LNCaP clone FGC (cell line): ENCODE data around the gene STXBP4.

Source experiments
- DNase-seq: peaks from one replicate; pipeline ENCODE4 v3.0.0-alpha.2; 2011; ENCODE audit warnings: low read depth
- H3K4me3 ChIP-seq: 2 replicates; pipeline ENCODE4 v1.5.1; 2011; ENCODE audit warnings: mild to moderate bottlenecking, low read depth, low read length, control low read depth
- CTCF ChIP-seq: IDR thresholded peaks from 2 replicates; pipeline ENCODE4 v1.5.1; 2012; ENCODE audit warnings: mild to moderate bottlenecking; ENCODE audit not compliant: control insufficient read depth, insufficient read depth; ENCODE audit errors: extremely low read depth

Gene STXBP4

GRCh38 chr17:55155856-55156560, 187.4 kb downstream of the STXBP4 start:
- no peak for TF ChIP-seq CTCF
- DNase-seq = peak; percentile 63
- no peak overlapping the region for H3K4me3 ChIP-seq

DNA sequence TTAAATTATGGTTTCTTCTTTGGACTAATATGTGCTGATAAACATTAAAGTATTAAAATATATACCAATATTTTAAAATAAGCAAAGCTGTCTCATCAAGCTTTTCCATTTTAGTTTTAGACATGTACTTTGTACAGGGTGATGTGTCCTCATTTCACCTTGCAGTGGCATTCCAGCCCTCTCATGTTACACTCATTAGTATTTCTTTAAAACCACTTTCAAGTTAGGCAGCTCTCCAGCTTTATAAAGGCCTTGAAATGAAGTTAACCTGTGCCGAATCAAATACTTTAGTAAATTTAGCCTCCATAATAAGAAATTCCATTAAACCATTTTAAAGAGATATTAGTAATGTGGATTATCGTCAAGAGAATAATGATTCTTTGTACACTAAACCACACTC, 188.6 kb downstream of the STXBP4 start:
- no peak overlapping the region for H3K4me3 ChIP-seq
- TF ChIP-seq CTCF = no peak
- DNase-seq = no peak

GRCh38 chr17:55158439-55158838, 189.9 kb downstream of the STXBP4 start:
- no peak for TF ChIP-seq CTCF
- no peak overlapping the region for H3K4me3 ChIP-seq
- DNase-seq = no peak

DNA sequence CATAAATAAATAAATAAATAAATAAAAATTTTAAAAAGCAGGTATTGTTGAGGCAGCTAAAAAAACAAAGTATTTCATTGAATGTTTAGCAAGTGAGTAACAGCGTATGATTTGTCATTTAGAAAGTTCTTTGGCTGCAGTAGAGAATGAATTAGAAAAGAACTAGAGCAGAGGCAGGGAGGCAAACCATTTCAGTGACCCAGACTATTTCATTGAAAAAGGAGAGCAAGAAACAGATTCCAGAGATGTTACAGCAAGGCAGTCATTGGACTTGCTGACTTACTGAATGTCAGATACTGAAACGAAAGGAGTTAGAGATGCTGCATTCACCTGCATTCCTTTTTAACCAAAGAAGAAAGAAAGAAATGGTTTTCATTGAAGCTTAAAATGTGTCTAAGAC, 190.7 kb downstream of the STXBP4 start:
- no peak for TF ChIP-seq CTCF
- no peak for DNase-seq
- H3K4me3 ChIP-seq = no peak overlapping the region

GRCh38 chr17:55160501-55160900, 191.9 kb downstream of the STXBP4 start:
- H3K4me3 ChIP-seq = no peak overlapping the region
- no peak for TF ChIP-seq CTCF
- DNase-seq = no peak

DNA sequence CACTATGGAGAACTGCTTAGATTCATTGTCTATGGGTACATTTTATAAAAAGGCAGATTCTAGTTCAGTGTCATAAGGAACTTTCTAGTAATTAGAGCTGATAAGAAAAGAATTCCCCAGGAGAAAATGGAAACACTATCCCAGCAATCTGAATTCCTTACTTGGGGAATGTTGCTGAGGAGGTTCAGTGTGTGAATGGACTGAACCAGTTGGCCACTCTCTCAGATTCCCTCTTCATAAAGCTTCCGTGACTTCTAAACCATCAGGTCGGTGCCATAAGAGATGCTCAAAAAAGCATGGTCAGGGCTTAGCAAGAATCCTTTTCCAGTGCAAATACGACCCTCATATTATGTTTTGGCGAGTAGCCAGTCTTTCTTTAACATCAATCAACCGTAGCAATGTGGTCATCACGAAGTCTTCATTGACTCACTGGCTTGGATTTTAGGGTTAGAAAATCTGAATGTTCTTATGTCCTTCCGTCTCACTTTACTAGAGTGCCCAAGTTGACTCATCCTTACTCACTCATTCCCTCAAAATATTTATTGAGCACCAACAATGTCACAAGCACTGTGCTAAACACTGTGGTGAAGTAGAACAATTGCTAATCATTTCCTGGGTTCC, 193.5 kb downstream of the STXBP4 start:
- no peak for TF ChIP-seq CTCF
- no peak for DNase-seq
- no peak overlapping the region for H3K4me3 ChIP-seq

DNA sequence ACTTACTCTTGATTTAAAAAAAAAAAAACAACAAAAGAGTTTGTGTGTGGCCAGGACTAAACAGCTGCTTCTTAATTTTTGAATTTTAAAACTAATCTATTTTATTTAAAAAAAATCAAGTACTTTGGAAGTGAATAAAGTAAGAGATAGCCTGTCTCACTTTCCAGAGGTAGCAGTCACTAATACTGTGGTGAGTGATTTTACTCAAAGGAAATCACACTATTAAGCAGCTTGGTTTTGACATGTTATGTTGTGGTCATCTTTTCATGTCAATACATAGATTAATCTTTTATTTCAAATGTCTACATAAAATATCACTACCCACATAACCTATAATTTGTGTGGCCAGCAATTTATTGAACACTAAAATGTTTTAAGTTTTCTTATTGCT, 194.0 kb downstream of the STXBP4 start:
- no peak for DNase-seq
- TF ChIP-seq CTCF = no peak
- no peak overlapping the region for H3K4me3 ChIP-seq
